Lower leg skin (tissue), 3 donors: Measurements from ENCODE around the gene CBR4.

Source experiments
- CTCF ChIP-seq, 3 donors: fragments of 450-650 bp; IDR thresholded peaks; one replicate each; pipeline ENCODE4 v1.5.1; 2016; ENCODE audit warnings: antibody characterized with exemption in 3 of 3, mild to moderate bottlenecking in 3 of 3, moderate library complexity in 2 of 3
- POLR2A ChIP-seq, 2 donors: fragments of 450-650 bp; IDR thresholded peaks; one replicate each; pipeline ENCODE4 v1.6.1; 2016 to 2017; ENCODE audit warnings: antibody characterized with exemption in 2 of 2, mild to moderate bottlenecking in 1 of 2, moderate library complexity in 1 of 2

- TF ChIP-seq POLR2A (IDR thresholded peaks at IDR 0.05) (no peak), CTCF (IDR thresholded peaks at IDR 0.05) (no peak)
Measured at GRCh38 chr4:168981460-168981859, 28.6 kb downstream of the CBR4 start.
